Omental fat pad (tissue), 4 donors: ENCODE data around the gene LYRM7. TPM values are rescaled to one million over a fixed set of nuclear protein-coding genes. Genes with fewer than 3 reads are reported as not detected.
A peak's percentile ranks its signal among the peaks of the same experiment; 100 is the strongest.
"Not testable (repeated sequence)": the region's sequence is repeated elsewhere in the genome, so short reads cannot be mapped to it uniquely, and the experiment has no call there.

Experiments used
- ATAC-seq: fragments of 150-250 bp; one replicate; pipeline ENCODE4 v1.9.1; 2016; ENCODE audit warnings: mild to moderate bottlenecking, moderate library complexity; ENCODE audit not compliant: low FRiP score
- DNase-seq: peaks from one replicate; pipeline ENCODE4 v3.0.0-alpha.2; 2019; ENCODE audit warnings: low spot score
- CTCF ChIP-seq, 3 donors: fragments of 450-650 bp; IDR thresholded peaks; one replicate each; pipeline ENCODE4 v1.5.1; 2016 to 2017; ENCODE audit warnings: antibody characterized with exemption in 3 of 3, mild to moderate bottlenecking in 3 of 3, moderate library complexity in 2 of 3
- total RNA-seq, 4 donors: library from RNA; depleted of rRNA; stranded (reverse); fragments of >200 nt; gene quantifications; one replicate each; pipeline ENCODE4 v1.1.0, GENCODE V29; 2016

Gene LYRM7
- total RNA-seq, 4 donors from 2014 or later: 4.4 to 11.9 (median 9.5) TPM

DNA sequence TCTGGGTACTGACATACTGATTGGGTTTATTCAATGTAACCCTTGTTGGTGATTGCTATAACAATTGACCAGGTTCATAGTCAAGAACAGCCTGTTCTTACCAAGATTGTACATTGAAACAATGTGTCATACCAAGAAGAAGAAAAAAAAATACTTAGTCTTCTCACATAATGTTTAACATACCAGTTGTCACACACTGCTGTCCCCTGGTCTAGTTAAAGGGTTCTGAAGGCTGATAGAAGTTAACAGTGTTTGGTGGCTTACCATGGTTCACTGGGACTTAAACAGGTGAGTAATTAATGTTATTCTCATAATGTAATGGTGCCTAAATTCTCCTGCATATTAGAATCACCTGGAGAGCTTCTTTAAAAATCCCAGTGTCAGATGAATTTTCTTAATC is 74.6 kb downstream of the LYRM7 start:
- TF ChIP-seq CTCF (IDR thresholded peaks at IDR 0.05): no peak
- ATAC-seq: no peak
- DNase-seq: no peak

DNA sequence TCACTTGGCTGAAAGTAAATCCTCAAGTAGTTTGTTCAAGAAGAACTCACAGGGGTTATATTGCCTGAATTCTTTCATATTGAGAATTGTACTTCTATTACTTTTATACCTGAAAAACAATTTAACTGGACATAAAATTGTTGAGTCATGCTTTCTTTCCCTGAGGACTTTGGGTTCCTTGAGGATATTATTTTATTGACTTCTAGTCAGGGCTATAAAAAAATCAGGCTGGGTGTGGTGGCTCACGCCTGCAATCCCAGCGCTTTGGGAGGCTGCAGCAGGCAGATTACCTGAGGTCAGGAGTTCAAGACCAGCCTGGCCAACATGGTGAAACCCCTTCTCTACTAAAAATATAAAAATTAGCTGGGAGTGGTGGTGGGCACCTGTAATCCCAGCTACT is 75.2 kb downstream of the LYRM7 start:
- ATAC-seq (no peak), DNase-seq (no peak)
- TF ChIP-seq CTCF (IDR thresholded peaks at IDR 0.05): no peak

DNA sequence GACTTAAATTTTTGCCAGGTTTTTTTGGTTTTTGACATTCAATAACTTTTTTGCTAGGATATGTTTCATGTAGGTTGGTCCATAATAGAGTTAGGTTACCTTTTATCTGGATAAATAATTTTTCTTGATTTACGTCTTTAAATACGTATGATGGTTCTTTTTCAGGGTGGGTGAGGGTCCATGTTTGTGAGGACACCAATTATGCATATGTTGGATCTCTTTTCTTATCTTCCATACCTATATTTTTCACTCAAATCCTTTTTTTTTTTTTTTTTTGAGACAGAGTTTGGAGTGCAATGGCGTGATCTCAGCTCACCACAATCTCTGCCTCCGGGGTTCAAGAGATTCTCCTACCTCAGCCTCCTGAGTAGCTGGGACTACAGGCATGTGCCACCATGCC is 75.8 kb downstream of the LYRM7 start:
- DNase-seq (no peak), ATAC-seq (no peak)
- TF ChIP-seq CTCF (IDR thresholded peaks at IDR 0.05): no peak

GRCh38 chr5:131250751-131251475 is 80.2 kb downstream of the LYRM7 start:
- DNase-seq: no peak
- TF ChIP-seq CTCF (IDR thresholded peaks at IDR 0.05): no peak
- no peak for ATAC-seq

- ATAC-seq (peak; percentile 67), DNase-seq (no peak)
- TF ChIP-seq CTCF (IDR thresholded peaks at IDR 0.05): no peak
Measured at GRCh38 chr5:131252824-131253171, 82.1 kb downstream of the LYRM7 start.

- not testable (repeated sequence) for ATAC-seq, DNase-seq
Measured at GRCh38 chr5:131254025-131254424, 83.3 kb downstream of the LYRM7 start.

DNA sequence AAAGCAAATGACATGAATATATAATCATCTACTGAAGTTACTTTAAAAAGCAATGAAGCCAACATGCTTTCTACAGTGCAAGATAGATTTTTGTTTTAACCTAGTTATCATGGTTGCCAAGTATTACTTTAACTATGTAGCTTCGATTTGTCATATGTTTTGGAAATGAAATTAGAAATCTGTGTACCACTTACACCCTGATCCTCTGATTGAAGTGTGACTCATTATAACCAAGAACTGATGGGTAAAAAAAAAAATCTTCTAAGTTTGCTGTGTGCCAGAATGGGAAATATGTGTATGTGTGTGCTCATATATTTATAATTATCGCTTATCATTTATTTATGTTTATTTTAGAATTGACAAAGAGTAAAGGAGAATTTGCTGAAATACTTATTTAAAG is 84.0 kb downstream of the LYRM7 start:
- DNase-seq (no peak), ATAC-seq (no peak)
- no peak for TF ChIP-seq CTCF (IDR thresholded peaks at IDR 0.05)

Other genes with a start within 250 kb of the LYRM7 start
- gene HINT1, start 5.7 kb upstream of the LYRM7 start, total RNA-seq: 100 to 1,000 TPM; 143 to 187 (median 161) TPM
- gene CDC42SE2, start 93.1 kb downstream of the LYRM7 start, total RNA-seq: 10 to 100 TPM; 30.1 to 59.3 (median 35.7) TPM